Progenitor cell of endocrine pancreas (in vitro differentiated cells): ENCODE data around the gene HOXD4. TPM values are rescaled to one million over a fixed set of nuclear protein-coding genes. Genes with fewer than 3 reads are reported as not detected.
A peak's percentile ranks its signal among the peaks of the same experiment; 100 is the strongest.

Experiments used
- DNase-seq: peaks from one replicate; pipeline ENCODE4 v3.0.0; 2021; ENCODE audit warnings: low spot score; ENCODE audit not compliant: unreplicated experiment
- H3K27ac Mint-ChIP-seq: 2 replicates; pipeline ENCODE4 v1.8.0; 2021; ENCODE audit warnings: mild to moderate bottlenecking, moderate library complexity, mixed read lengths
- H3K27me3 Mint-ChIP-seq: 2 replicates; pipeline ENCODE4 v1.8.0; 2021; ENCODE audit warnings: mixed read lengths
- H3K36me3 Mint-ChIP-seq: 2 replicates; pipeline ENCODE4 v1.8.0; 2022; ENCODE audit warnings: mixed read lengths; ENCODE audit not compliant: insufficient read depth
- H3K4me1 Mint-ChIP-seq: 2 replicates; pipeline ENCODE4 v1.8.0; 2021; ENCODE audit warnings: low read depth, mixed read lengths
- H3K4me3 Mint-ChIP-seq: 2 replicates; pipeline ENCODE4 v1.8.0; 2021; ENCODE audit warnings: low read depth, mild to moderate bottlenecking, moderate library complexity, mixed read lengths
- H3K9me3 Mint-ChIP-seq: 2 replicates; pipeline ENCODE4 v1.8.0; 2021; ENCODE audit warnings: low read depth, mixed read lengths
- total RNA-seq: library from RNA; stranded (reverse); gene quantifications from 2 replicates; pipeline ENCODE4 v1.2.1, GENCODE V29; 2021
- TF ChIP-seq, protein P1 (sequence below): fragments of 200-600 bp; sonication (generic); IDR thresholded peaks from one replicate; pipeline ENCODE4 v1.5.0; 2021; ENCODE audit warnings: antibody characterized with exemption, mild to moderate bottlenecking; ENCODE audit not compliant: unreplicated experiment

The HOXD4 gene
- total RNA-seq, 1 donor from 2014 or later: not detected

DNA sequence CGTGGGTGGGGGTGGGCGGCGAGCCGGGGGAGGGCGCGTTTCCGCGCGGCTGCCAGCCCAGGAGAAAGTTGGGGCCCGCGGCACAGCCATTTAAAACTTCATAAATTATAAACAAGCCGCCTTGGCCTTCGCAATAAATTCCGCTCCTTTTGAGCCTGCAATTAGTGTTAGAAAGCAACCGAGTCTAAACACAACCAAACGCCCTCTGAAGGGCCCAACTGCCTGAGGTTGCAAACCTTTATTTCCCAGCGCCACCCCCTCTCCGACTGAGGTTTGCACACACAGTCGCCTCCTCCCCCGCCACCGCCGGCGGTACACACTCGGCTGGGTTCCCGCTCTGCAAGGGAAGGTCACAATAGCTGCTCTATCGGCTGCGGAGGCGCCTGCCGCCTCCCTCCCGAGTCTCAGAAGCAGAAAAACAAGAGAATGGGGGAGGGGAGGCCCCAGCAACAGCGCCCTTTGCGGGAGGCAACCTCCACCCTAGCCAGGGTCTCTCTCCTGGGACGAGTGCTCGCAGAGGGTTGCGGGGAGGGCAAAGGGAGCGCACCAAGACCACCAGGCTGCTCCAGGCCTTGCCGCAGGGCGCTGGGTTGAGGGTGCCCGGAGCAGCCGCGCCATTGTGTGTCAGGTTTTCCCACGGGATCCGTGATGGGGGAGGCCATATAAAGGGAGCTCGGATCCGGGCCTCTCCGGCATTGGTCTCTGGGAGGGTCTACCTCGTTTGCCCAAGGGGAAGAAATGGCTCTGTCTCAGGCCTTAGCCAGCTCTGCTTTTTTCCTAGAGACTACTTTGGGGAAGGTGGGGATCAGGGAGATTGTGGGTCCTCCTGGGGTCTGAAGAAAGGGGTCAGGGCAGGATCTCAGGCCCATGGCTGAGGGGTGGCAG is 23.7 kb downstream of the HOXD4 start:
- no peak for DNase-seq
- peak overlapping the region; percentile 65 for H3K4me3 Mint-ChIP-seq
- peaks cover 98% of the 10 kb centered on the region for H3K27me3 Mint-ChIP-seq
- TF ChIP-seq, protein P1, sequence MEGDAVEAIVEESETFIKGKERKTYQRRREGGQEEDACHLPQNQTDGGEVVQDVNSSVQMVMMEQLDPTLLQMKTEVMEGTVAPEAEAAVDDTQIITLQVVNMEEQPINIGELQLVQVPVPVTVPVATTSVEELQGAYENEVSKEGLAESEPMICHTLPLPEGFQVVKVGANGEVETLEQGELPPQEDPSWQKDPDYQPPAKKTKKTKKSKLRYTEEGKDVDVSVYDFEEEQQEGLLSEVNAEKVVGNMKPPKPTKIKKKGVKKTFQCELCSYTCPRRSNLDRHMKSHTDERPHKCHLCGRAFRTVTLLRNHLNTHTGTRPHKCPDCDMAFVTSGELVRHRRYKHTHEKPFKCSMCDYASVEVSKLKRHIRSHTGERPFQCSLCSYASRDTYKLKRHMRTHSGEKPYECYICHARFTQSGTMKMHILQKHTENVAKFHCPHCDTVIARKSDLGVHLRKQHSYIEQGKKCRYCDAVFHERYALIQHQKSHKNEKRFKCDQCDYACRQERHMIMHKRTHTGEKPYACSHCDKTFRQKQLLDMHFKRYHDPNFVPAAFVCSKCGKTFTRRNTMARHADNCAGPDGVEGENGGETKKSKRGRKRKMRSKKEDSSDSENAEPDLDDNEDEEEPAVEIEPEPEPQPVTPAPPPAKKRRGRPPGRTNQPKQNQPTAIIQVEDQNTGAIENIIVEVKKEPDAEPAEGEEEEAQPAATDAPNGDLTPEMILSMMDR: no peak
- no peaks in the 10 kb centered on the region for H3K36me3 Mint-ChIP-seq
- H3K4me1 Mint-ChIP-seq: peaks cover 12% of the 10 kb centered on the region
- H3K9me3 Mint-ChIP-seq: no peaks in the 10 kb centered on the region
- H3K27ac Mint-ChIP-seq: peak overlapping the region; percentile 24

DNA sequence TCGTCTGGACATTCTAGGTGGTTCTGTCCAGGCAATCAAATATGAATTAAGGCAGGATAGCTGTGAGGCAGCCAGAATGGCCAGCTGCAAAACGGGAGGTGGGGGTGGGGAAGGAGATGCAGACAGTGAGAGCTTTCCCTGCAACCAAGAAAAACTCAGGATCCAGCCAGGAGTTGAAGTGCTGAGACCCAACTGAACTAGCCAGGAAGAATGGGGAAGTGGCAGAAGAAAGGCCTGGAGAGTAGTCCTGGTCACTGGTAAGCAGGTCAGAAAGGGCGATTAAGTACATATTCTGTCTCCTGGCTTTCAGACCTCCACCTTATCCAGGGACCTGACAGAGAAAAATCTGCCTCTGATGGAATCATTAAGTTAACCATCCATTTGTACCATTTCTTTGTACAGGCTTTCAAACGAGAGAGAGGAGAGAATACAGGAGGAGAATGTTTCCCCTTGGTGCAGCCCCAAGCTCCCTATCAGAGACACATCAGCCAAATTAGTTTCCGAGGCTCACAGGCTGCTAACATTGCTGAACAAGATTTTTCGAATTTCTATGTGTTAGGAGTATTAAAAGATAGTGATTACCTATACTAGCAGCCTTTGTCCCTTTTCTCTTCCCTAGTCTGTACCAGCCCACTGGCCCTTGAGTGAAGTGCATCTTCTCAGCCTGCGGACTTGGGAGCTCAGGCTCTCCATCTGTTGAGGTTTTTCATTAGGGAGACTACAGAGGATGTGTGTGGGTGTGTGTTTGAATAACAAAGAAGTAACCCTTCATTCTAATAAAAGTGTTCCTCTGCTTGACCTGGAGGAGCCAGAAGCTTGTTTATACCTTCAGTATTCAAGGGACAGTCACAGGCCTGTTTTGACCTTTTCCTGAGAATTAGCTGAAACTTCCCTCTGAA is 24.6 kb downstream of the HOXD4 start:
- H3K27ac Mint-ChIP-seq: no peak overlapping the region
- no peaks in the 10 kb centered on the region for H3K36me3 Mint-ChIP-seq
- no peak for DNase-seq
- H3K9me3 Mint-ChIP-seq: no peaks in the 10 kb centered on the region
- peaks cover 98% of the 10 kb centered on the region for H3K27me3 Mint-ChIP-seq
- TF ChIP-seq, protein P1: no peak
- H3K4me3 Mint-ChIP-seq: no peak overlapping the region
- H3K4me1 Mint-ChIP-seq: peaks cover 12% of the 10 kb centered on the region

DNA sequence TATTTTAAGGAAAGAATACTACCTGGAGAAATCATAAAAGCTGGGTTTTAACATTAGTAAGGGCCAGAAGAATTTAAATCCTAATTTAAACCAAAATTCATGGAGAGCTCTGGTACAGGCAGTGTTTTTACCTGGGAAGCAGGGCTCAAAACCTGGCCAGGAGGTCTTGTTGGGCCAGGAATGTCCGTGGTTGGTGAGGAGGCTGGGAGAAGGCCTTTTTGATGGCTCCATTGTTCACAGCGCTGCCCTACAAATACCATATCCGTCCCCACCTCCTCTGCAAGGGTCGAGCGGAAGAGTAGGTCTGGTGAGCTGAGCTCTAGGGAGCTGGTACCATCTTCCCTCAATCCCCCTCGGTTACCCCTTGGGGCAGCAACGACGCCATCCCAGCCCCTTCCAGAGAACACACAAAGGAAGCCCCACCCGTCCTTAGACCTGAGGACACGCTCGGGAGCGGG is 26.3 kb downstream of the HOXD4 start:
- H3K4me1 Mint-ChIP-seq: peaks cover 9% of the 10 kb centered on the region
- H3K4me3 Mint-ChIP-seq: peak overlapping the region; percentile 73
- TF ChIP-seq, protein P1: no peak
- no peaks in the 10 kb centered on the region for H3K9me3 Mint-ChIP-seq
- no peak overlapping the region for H3K27ac Mint-ChIP-seq
- DNase-seq: no peak
- no peaks in the 10 kb centered on the region for H3K36me3 Mint-ChIP-seq
- H3K27me3 Mint-ChIP-seq: peaks cover 96% of the 10 kb centered on the region

DNA sequence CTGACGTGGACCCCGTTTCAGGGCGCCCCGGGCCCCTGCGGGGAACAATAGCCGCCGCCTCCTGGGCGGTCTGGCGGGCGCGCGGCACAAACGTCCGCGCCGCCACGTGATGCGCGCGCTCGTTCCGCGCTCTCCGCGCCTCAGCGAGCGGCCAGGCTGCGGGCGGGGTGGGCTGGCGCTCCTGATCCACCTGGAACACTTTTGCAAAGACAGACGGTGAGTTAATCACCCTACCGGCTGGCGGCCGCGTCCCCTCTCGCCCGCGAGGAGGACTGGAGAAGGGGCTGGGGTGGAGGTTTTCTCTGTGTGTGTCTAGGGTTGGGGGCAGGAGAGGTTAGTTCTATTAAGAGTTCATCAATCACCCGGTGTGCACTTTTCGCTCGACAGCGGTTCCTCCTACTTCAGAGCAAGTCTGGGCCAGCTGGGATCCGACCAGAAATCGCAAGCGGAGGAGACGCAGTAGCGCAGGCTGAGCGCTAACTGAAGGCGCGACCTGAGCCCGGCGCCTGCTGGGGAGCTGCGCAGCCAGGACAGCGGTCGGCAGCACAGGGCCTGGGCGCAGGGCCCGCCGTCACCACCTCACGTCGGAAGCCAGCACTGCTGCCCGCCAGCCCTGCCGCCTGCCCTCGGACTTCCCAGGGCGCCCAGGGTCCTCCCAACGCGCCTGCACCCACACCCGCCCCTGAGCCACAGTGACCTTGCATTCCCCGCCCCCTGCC is 26.8 kb downstream of the HOXD4 start:
- Mint-ChIP-seq H3K27ac (no peak overlapping the region), H3K4me3 (peak overlapping the region; percentile 73), H3K27me3 (peaks cover 96% of the 10 kb centered on the region), H3K36me3 (no peaks in the 10 kb centered on the region), H3K4me1 (peaks cover 8% of the 10 kb centered on the region), H3K9me3 (no peaks in the 10 kb centered on the region)
- TF ChIP-seq, protein P1: no peak
- DNase-seq: no peak
